H9 (cell line): ENCODE data around the gene METTL23. TPM values are rescaled to one million over a fixed set of nuclear protein-coding genes. Genes with fewer than 3 reads are reported as not detected.

ENCODE experiments used
- DNase-seq: peaks from one replicate; pipeline ENCODE4 v3.0.0-alpha.2; 2017
- H2AFZ ChIP-seq: one replicate; pipeline ENCODE4 v1.6.1; 2013; ENCODE audit warnings: mild to moderate bottlenecking, low read length, control low read depth, moderate library complexity
- H2AK5ac ChIP-seq: 2 replicates; pipeline ENCODE4 v1.6.1; 2013; ENCODE audit warnings: low read length, control low read depth, mixed read lengths; ENCODE audit not compliant: insufficient read length
- H2BK120ac ChIP-seq: one replicate; pipeline ENCODE4 v1.6.1; 2013; ENCODE audit warnings: low read depth, mild to moderate bottlenecking, low read length, control low read depth, inconsistent platforms; ENCODE audit not compliant: poor library complexity, severe bottlenecking
- H2BK12ac ChIP-seq: 2 replicates; pipeline ENCODE4 v1.6.1; 2013; ENCODE audit warnings: low read length, control low read depth, mixed read lengths, low read depth; ENCODE audit not compliant: insufficient read length
- H2BK15ac ChIP-seq: 2 replicates; pipeline ENCODE4 v1.6.1; 2013; ENCODE audit warnings: low read depth, low read length, control low read depth
- H2BK20ac ChIP-seq: one replicate; pipeline ENCODE4 v1.6.1; 2013; ENCODE audit warnings: low read depth, mild to moderate bottlenecking, low read length, control low read depth, inconsistent platforms; ENCODE audit not compliant: poor library complexity, severe bottlenecking
- H2BK5ac ChIP-seq: 2 replicates; pipeline ENCODE4 v1.6.1; 2013; ENCODE audit warnings: low read length, control low read depth, mixed read lengths; ENCODE audit not compliant: insufficient read length
- H3K14ac ChIP-seq: 2 replicates; pipeline ENCODE4 v1.6.1; 2013; ENCODE audit warnings: low read length, control low read depth; ENCODE audit not compliant: insufficient read depth
- H3K18ac ChIP-seq: 2 replicates; pipeline ENCODE4 v1.6.1; 2013; ENCODE audit warnings: low read depth, mild to moderate bottlenecking, mixed read lengths, low read length, control low read depth; ENCODE audit not compliant: insufficient read length
- H3K23ac ChIP-seq: 2 replicates; pipeline ENCODE4 v1.6.1; 2013; ENCODE audit warnings: low read length, control low read depth, mixed read lengths, low read depth; ENCODE audit not compliant: insufficient read length
- H3K23me2 ChIP-seq: 2 replicates; pipeline ENCODE4 v1.6.1; 2013; ENCODE audit warnings: low read depth, mild to moderate bottlenecking, mixed read lengths, low read length, control low read depth; ENCODE audit not compliant: insufficient read length, poor library complexity, severe bottlenecking
- H3K27ac ChIP-seq: 2 replicates; pipeline ENCODE4 v1.5.1; 2013; ENCODE audit warnings: low read length, control low read depth, mixed read lengths, low read depth; ENCODE audit not compliant: insufficient read length
- H3K27me3 ChIP-seq: 2 replicates; pipeline ENCODE4 v1.6.1; 2013; ENCODE audit warnings: low read length, control low read depth, inconsistent platforms; ENCODE audit not compliant: insufficient read depth
- H3K4ac ChIP-seq: 2 replicates; pipeline ENCODE4 v1.6.1; 2013; ENCODE audit warnings: low read depth, mild to moderate bottlenecking, control low read depth, inconsistent platforms, low read length, moderate library complexity
- H3K4me1 ChIP-seq: 2 replicates; pipeline ENCODE4 v1.6.1; 2013; ENCODE audit warnings: low read length, control low read depth, inconsistent platforms; ENCODE audit not compliant: insufficient read depth
- H3K4me2 ChIP-seq: 2 replicates; pipeline ENCODE4 v1.6.1; 2013; ENCODE audit warnings: low read length, control low read depth, mixed read lengths; ENCODE audit not compliant: insufficient read length, insufficient read depth
- H3K56ac ChIP-seq: 2 replicates; pipeline ENCODE4 v1.6.1; 2013; ENCODE audit warnings: low read depth, mild to moderate bottlenecking, mixed read lengths, low read length, control low read depth; ENCODE audit not compliant: insufficient read length
- H3K79me1 ChIP-seq: 2 replicates; pipeline ENCODE4 v1.6.1; 2013; ENCODE audit warnings: low read depth, mild to moderate bottlenecking, moderate library complexity, low read length, control low read depth, inconsistent platforms; ENCODE audit not compliant: insufficient read depth, poor library complexity, severe bottlenecking
- H3K79me2 ChIP-seq: 2 replicates; pipeline ENCODE4 v1.6.1; 2013; ENCODE audit warnings: low read length, control low read depth, inconsistent platforms; ENCODE audit not compliant: insufficient read depth
- H3K9ac ChIP-seq: 2 replicates; pipeline ENCODE4 v1.6.1; 2013; ENCODE audit warnings: low read length, control low read depth, mixed read lengths; ENCODE audit not compliant: insufficient read length; ENCODE audit errors: extremely low read depth
- H3K9me3 ChIP-seq: one replicate; pipeline ENCODE4 v1.6.1; 2013; ENCODE audit warnings: low read depth, low read length, inconsistent platforms; ENCODE audit not compliant: control insufficient read depth
- H3T11ph ChIP-seq: one replicate; pipeline ENCODE4 v1.6.1; 2013; ENCODE audit warnings: mild to moderate bottlenecking, low read length, control low read depth, inconsistent platforms
- H4K20me1 ChIP-seq: one replicate; pipeline ENCODE4 v1.6.1; 2013; ENCODE audit not compliant: control insufficient read depth, insufficient read length, insufficient read depth
- H4K5ac ChIP-seq: 2 replicates; pipeline ENCODE4 v1.6.1; 2013; ENCODE audit warnings: low read depth, mild to moderate bottlenecking, mixed read lengths, low read length, control low read depth; ENCODE audit not compliant: insufficient read length
- H4K8ac ChIP-seq: replicated peaks from 2 replicates; pipeline ENCODE4 v1.6.1; 2013; ENCODE audit warnings: low read length, control low read depth, mixed read lengths, low read depth; ENCODE audit not compliant: insufficient read length
- H4K91ac ChIP-seq: 2 replicates; pipeline ENCODE4 v1.6.1; 2013; ENCODE audit warnings: low read depth, mild to moderate bottlenecking, moderate library complexity, mixed read lengths, low read length, control low read depth; ENCODE audit not compliant: insufficient read length
- H3K27ac Mint-ChIP-seq, 3 experiments: 2 replicates in 2 of 3; 3 replicates in 1 of 3; pipeline ENCODE4 v1.8.0; 2020 to 2021; ENCODE audit warnings: mixed read lengths in 3 of 3, mild to moderate bottlenecking in 1 of 3, moderate library complexity in 1 of 3
- H3K27me3 Mint-ChIP-seq: 2 replicates; pipeline ENCODE4 v1.8.0; 2021; ENCODE audit warnings: low read depth, mild to moderate bottlenecking, moderate library complexity, mixed read lengths
- H3K36me3 Mint-ChIP-seq, 3 experiments: 2 replicates in 2 of 3; 3 replicates in 1 of 3; pipeline ENCODE4 v1.8.0; 2020 to 2021; ENCODE audit warnings: low read depth in 3 of 3, mixed read lengths in 3 of 3; ENCODE audit not compliant: insufficient read depth in 1 of 3
- H3K4me1 Mint-ChIP-seq, 2 experiments: 2 replicates each; pipeline ENCODE4 v1.8.0; 2020; ENCODE audit warnings: mixed read lengths in 2 of 2
- H3K4me3 Mint-ChIP-seq, 2 experiments: 2 replicates in 1 of 2; 3 replicates in 1 of 2; pipeline ENCODE4 v1.8.0; 2020 to 2021; ENCODE audit warnings: mild to moderate bottlenecking in 2 of 2, mixed read lengths in 2 of 2, moderate library complexity in 1 of 2
- H3K9me3 Mint-ChIP-seq, 2 experiments: 2 replicates in 1 of 2; 3 replicates in 1 of 2; pipeline ENCODE4 v1.8.0; 2020; ENCODE audit warnings: mild to moderate bottlenecking in 2 of 2, mixed read lengths in 2 of 2, moderate library complexity in 1 of 2
- CTCF ChIP-seq: fragments of 200-600 bp; sonication (generic); conservative IDR thresholded peaks from 3 replicates; pipeline ENCODE4 v1.8.0; 2021; ENCODE audit warnings: antibody characterized with exemption, mild to moderate bottlenecking
- WGBS: extraction: QIAGEN DNeasy Blood & Tissue Kit; methylation state at CpG from one replicate; pipeline ENCODE4 v1.1.7; 2013; ENCODE audit warnings: missing lambda C conversion rate, low lambda C conversion rate, mixed read lengths; ENCODE audit not compliant: insufficient read length; ENCODE audit errors: extremely low coverage; 5-methylcytosine and 5-hydroxymethylcytosine counted together
- total RNA-seq: library from RNA; stranded (reverse); gene quantifications from 2 replicates; pipeline ENCODE4 v1.2.1, GENCODE V29; 2021

Gene METTL23
- total RNA-seq, 1 experiment from 2014 or later = 29.9 TPM

- Histone ChIP-seq H2BK15ac (no peak overlapping the region), H3K79me1 (no peaks in the 10 kb centered on the region), H2BK120ac (no peak overlapping the region), H3T11ph (no peak overlapping the region), H2BK12ac (no peak overlapping the region), H3K14ac (peak overlapping the region; percentile 29; the same call in 1 of the 2 replicates), H3K23me2 (peaks cover 3% of the 10 kb centered on the region), H3K79me2 (no peaks in the 10 kb centered on the region), H3K4me2 (no peak overlapping the region), H2AFZ (no peak overlapping the region), H3K4me1 (peaks cover 5% of the 10 kb centered on the region; the same call in 1 of the 2 replicates), H4K8ac (no peak overlapping the region), H4K91ac (no peak overlapping the region), H4K20me1 (no peaks in the 10 kb centered on the region), H3K18ac (peak overlapping the region; percentile 46), H3K27me3 (no peaks in the 10 kb centered on the region), H2AK5ac (no peak overlapping the region), H3K56ac (no peak overlapping the region), H3K9me3 (no peaks in the 10 kb centered on the region), H2BK20ac (no peak overlapping the region), H3K27ac (no peak overlapping the region), H3K23ac (no peak overlapping the region), H3K9ac (no peak overlapping the region), H3K4ac (no peak overlapping the region), H4K5ac (no peak overlapping the region), H2BK5ac (no peak overlapping the region)
- peaks cover 32 to 56% of the 10 kb centered on the region in 2 experiments for H3K4me1 Mint-ChIP-seq
- TF ChIP-seq CTCF = no peak
- H3K36me3 Mint-ChIP-seq = no peaks in the 10 kb centered on the region
- H3K9me3 Mint-ChIP-seq = no peaks in the 10 kb centered on the region
- H3K4me3 Mint-ChIP-seq = peak overlapping the region in 1 of 2 experiments; percentile 42; a peak in 2 of 5 replicates
- H3K27ac Mint-ChIP-seq = peak overlapping the region in 2 of 3 experiments; percentile 25 to 90; a peak in 2 of 7 replicates
- DNase-seq = no peak
- peaks cover 2% of the 10 kb centered on the region for H3K27me3 Mint-ChIP-seq
- WGBS = no CpG with 5 or more reads among the region's 25 CpGs
Measured at GRCh38 chr17:76696763-76697701, 29.6 kb upstream of the METTL23 start.
